Smooth muscle cell of the pulmonary artery (primary cell): ENCODE measurements around the gene CXCL10. TPM values are rescaled to one million over a fixed set of nuclear protein-coding genes. Genes with fewer than 3 reads are reported as not detected.

Experiments used
- total RNA-seq: library from RNA; depleted of rRNA; stranded (reverse); fragments of >200 nt; gene quantifications from 2 replicates; pipeline ENCODE4 v1.2.3, GENCODE V29; 2014

CXCL10 gene
- not detected in 2 replicates for total RNA-seq

GRCh38 chr4:76023389-76023788 lies at the start of gene CXCL10:
Gene CXCL10 (minus strand): TSS chr4:76023497. CDS start chr4:76023431, 66 bp downstream.

GRCh38 chr4:76035799-76036380 lies 12.6 kb upstream of the CXCL10 start, which contains the start of gene CXCL11:
Gene CXCL11 (minus strand): TSS chr4:76036070. CDS start chr4:76035987, 83 bp downstream.

GRCh38 chr4:76007089-76007862 lies 16.0 kb downstream of the CXCL10 start, which contains the start of gene CXCL9:
Gene CXCL9 (minus strand): TSS chr4:76007509. CDS start chr4:76007449, 60 bp downstream.

Other genes with a start within 250 kb of the CXCL10 start
- gene PPEF2, start 121.0 kb downstream of the CXCL10 start, total RNA-seq: 0.03 TPM in 1 of 2 replicates, not detected in the other
- 35.7 and 51.2 TPM in 2 replicates for gene NAAA, start 82.5 kb downstream of the CXCL10 start, total RNA-seq
- 27.2 and 34.3 TPM in 2 replicates for gene SDAD1, start 32.6 kb downstream of the CXCL10 start, total RNA-seq
- not detected in 2 replicates for gene CXCL9, start 16.0 kb downstream of the CXCL10 start, total RNA-seq
- gene CXCL11, start 12.6 kb upstream of the CXCL10 start, total RNA-seq: not detected in 2 replicates
- not detected in 2 replicates for gene ART3, start 51.2 kb upstream of the CXCL10 start, total RNA-seq
- gene NUP54, start 124.9 kb upstream of the CXCL10 start, total RNA-seq: 40.3 and 47.8 TPM in 2 replicates
- 400 and 412 TPM in 2 replicates for gene SCARB2, start 190.3 kb upstream of the CXCL10 start, total RNA-seq
- gene FAM47E, start 228.2 kb upstream of the CXCL10 start, total RNA-seq: 0.59 and 1.2 TPM in 2 replicates